HG02943 (cell line): Measurements from ENCODE around the gene MC1R.
"Not testable (repeated sequence)": the region's sequence is repeated elsewhere in the genome, so short reads cannot be mapped to it uniquely, and the experiment has no call there.

Experiments used
- ATAC-seq: cut with Tn5 transposase; IDR thresholded peaks from one replicate; pipeline ENCODE4 v1.9.1; 2021; ENCODE audit warnings: mild to moderate bottlenecking, low read depth, moderate library complexity; ENCODE audit not compliant: unreplicated experiment

The MC1R gene

GRCh38 chr16:89957216-89957785 lies 38.6 kb downstream of the MC1R start:
- ATAC-seq: no peak

DNA sequence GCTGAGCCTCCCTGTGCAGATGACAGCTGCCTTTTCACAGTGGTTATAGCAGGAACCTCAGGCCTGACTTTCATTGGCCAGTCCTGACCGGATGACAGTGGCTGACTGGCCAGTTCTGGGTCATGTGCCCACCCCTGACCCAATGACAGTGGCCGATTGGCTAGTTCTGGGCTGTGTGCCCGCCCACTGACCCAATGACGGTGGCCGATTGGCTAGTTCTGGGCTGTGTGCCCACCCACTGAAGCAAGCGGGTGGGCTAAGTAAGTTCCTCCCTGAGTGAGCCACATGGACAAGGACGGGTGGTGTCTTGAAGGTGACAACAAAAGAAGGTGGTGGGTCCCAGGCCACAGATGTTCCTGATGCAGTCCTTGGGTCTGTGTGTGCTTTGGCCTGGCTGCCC lies 39.4 kb downstream of the MC1R start:
- ATAC-seq: no peak

DNA sequence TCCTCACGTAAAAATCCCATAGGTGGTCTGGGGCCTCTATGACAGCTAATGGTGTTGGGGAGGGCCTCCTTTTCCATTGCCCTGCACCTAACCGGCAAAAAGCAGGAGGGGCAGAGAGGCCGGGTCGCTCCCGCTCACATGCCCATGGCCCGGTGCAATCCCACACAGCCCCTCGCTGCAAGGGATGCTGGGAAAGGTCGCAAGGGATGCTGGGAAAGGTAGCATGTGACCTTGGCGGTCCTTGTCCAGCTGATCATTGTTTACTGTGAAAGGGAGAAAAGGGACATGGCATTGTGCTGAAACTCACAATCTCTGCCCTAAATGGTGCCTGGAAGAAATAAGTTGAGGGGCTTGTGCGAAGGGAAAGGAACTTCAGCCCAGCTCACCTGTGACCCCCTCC lies 39.9 kb downstream of the MC1R start:
- no peak for ATAC-seq

- ATAC-seq: no peak
Observed at GRCh38 chr16:89960966-89961365, 42.3 kb downstream of the MC1R start.

DNA sequence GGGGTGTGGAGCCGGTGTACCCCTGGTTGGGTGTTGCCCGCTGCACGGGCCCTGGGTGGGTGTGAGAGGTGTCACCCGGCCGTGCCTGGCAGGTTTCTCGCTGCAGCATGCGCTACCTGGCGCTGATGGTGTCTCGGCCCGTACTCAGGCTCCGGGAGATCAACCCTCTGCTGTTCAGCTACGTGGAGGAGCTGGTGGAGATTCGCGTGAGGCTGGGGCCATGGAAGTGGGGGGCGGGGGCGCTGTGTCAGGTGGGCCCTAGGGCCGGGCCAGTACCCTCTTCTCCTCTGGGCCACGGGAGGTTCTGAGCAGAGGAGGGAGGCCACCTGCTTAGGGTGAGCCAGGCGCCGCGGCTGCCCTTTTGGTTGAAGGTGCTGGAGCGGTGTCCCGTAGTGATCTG lies 43.3 kb downstream of the MC1R start:
- no peak for ATAC-seq

DNA sequence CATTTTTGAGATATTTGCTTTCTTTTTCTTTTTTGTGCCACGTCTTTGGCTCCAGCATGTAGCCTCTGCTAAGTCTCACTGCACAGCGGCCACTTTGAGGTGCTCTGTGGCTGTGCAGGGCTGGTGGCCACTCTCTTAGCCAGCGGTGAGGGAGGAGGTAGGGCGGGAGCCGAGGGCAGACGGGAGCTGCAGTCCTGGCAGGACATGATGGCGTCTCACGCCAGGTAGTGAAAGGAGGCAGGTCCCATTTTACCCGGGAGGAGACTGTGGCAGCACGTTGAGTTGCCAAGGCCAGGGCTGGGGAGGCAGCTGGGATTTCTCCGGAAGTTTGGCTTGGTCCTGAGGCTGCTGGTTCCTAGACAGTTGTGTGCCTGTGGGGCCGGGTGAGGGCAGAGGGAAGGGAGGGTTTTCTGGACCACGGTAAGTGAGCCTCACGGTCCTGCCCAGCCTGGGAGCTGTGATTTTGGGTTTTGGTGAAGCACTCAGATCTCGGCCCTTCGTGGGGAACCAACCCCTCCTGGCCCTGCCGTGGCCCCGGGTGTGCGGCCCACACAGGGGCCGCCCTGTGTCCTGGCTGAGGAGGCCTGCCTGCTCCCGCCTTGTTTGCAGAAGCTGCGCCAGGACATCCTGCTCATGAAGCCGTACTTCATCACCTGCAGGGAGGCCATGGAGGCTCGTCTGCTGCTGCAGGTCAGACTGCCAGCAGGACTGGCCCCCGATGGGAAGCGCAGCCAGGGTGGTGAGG lies 44.3 kb downstream of the MC1R start:
- no peak for ATAC-seq

DNA sequence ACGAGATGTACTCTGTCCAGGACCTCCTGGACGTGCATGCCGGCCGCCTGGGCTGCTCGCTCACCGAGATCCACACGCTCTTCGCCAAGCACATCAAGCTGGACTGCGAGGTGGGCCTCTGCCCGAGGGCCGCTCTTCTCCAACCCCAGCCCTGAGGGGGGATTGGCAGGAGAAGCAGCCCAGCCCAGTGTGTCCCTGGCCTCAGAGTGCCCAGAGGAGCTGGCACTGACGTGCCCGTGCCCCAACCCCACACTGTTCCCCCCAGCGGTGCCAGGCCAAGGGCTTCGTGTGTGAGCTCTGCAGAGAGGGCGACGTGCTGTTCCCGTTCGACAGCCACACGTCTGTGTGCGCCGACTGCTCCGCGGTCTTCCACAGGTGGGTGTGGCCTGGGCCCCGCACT lies 45.5 kb downstream of the MC1R start:
- ATAC-seq: no peak

DNA sequence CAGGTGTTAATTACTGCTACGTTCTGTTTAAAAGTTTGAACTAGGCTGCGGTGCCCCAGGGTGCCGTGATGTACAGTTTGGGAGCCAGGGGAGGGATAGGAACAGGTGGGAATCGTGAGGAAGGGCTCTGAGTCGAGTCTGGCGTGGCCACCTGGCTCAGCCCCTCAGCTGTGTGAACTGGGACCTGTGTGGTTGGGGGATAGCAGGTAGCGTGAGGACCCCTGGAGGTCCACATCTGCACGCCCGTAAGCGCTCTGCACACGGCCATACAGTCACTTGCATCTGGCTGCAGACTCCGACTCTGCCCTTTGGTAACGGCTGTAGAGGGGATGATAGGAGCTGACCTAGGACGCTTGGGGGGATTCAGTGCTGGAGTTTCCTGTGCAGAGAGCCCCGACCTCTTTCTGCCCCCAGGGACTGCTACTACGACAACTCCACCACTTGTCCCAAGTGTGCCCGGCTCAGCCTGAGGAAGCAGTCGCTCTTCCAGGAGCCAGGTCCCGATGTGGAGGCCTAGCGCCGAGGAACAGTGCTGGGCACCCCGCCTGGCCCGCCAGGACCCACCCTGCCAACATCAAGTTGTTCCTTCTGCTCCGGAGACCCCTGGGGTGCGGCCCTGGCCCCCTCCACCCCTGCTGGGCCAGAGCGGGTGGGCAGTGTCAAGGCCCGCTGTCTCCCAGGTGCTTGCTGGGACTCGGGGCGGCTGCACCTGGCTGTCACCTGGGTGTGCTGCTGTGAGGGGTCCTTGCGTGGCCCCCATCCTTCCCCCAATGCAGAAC lies 47.0 kb downstream of the MC1R start:
- ATAC-seq: no peak

GRCh38 chr16:89966756-89967155 lies 48.1 kb downstream of the MC1R start:
- ATAC-seq: no peak

DNA sequence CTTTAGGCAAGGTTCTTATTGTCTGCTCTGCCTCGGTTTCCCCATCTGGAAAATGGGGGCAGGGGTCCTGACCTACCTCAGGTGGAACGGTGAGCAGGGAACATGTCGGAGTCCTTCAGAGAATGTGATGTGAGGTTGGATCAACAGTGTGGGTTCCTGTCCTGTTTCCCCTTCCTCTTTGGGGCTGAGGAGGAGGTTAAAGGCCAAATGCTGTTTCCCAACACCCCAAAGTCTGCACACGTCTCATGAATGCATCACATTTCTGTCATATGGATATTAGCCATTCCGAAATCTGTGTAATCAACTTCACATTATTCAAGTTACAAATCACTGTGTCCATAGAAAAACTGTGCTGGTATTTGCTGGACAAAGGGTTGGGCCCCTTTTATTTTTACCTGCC lies 48.8 kb downstream of the MC1R start:
- ATAC-seq: not testable (repeated sequence)

DNA sequence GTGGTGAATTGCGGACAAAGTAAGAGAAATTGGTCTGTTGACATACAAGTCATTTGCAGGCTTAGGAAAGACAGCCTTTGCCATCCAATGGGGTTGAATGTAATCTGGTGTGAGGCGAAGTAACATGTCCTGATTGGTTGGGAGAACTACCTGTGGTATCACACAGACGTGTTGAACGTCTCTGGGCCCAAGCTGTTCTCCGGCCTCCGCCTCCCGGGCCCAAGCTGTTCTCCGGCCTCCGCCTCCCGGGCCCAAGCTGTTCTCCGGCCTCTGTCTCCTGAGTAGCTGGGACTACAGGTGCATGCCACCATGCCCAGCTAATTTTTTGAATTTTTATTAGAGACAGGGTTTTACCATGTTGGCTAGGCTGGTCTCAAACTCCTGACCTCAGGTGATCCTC lies 49.4 kb downstream of the MC1R start:
- ATAC-seq: not testable (repeated sequence)

GRCh38 chr16:89969741-89970410 lies 51.2 kb downstream of the MC1R start:
- no peak for ATAC-seq
